Measurements from ENCODE around the gene EFNA5.

EFNA5 gene

GRCh38 chr5:107510125-107510524 is 160.6 kb downstream of the EFNA5 start:
- no peak for TF ChIP-seq CTCF (IDR thresholded peaks at IDR 0.05; ENCODE audit: borderline replicate concordance, insufficient read depth, low read depth, low read length)
- H3K4me3 ChIP-seq (ENCODE audit: low read depth, low read length), result no peak overlapping the region

GRCh38 chr5:107508097-107508496 is 162.6 kb downstream of the EFNA5 start:
- H3K4me3 ChIP-seq (ENCODE audit: low read depth, low read length), result no peak overlapping the region
- TF ChIP-seq CTCF (IDR thresholded peaks at IDR 0.05; ENCODE audit: borderline replicate concordance, insufficient read depth, low read depth, low read length), result no peak

- H3K4me3 ChIP-seq (ENCODE audit: low read depth, low read length), result no peak overlapping the region
- TF ChIP-seq CTCF (IDR thresholded peaks at IDR 0.05; ENCODE audit: borderline replicate concordance, insufficient read depth, low read depth, low read length), result no peak
These were observed 164.8 kb downstream of the EFNA5 start for GRCh38 chr5:107505763-107506534.

GRCh38 chr5:107504424-107504823 is 166.3 kb downstream of the EFNA5 start:
- no peak for TF ChIP-seq CTCF (IDR thresholded peaks at IDR 0.05; ENCODE audit: borderline replicate concordance, insufficient read depth, low read depth, low read length)
- no peak overlapping the region for H3K4me3 ChIP-seq (ENCODE audit: low read depth, low read length)

- no peak overlapping the region for H3K4me3 ChIP-seq (ENCODE audit: low read depth, low read length)
- no peak for TF ChIP-seq CTCF (IDR thresholded peaks at IDR 0.05; ENCODE audit: borderline replicate concordance, insufficient read depth, low read depth, low read length)
These were observed 168.1 kb downstream of the EFNA5 start for GRCh38 chr5:107502676-107503060.

GRCh38 chr5:107501965-107502675 is 168.6 kb downstream of the EFNA5 start:
- H3K4me3 ChIP-seq (ENCODE audit: low read depth, low read length), result no peak overlapping the region
- TF ChIP-seq CTCF (IDR thresholded peaks at IDR 0.05; ENCODE audit: borderline replicate concordance, insufficient read depth, low read depth, low read length), result no peak

GRCh38 chr5:107500840-107501239 is 169.9 kb downstream of the EFNA5 start:
- H3K4me3 ChIP-seq (ENCODE audit: low read depth, low read length), result no peak overlapping the region
- no peak for TF ChIP-seq CTCF (IDR thresholded peaks at IDR 0.05; ENCODE audit: borderline replicate concordance, insufficient read depth, low read depth, low read length)
